Stomach (tissue), 9 donors: ENCODE measurements around the gene TFCP2L1. TPM values are rescaled to one million over a fixed set of nuclear protein-coding genes. Genes with fewer than 3 reads are reported as not detected.
"Not testable (repeated sequence)": the region's sequence is repeated elsewhere in the genome, so short reads cannot be mapped to it uniquely, and the experiment has no call there.

Experiments used
- DNase-seq, 2 donors: peaks; one replicate each; pipeline versions ENCODE4 v3.0.0 to v3.0.0-alpha.2; 2013 to 2019
- H3K27ac ChIP-seq, 5 donors: fragments of 200-600 bp in 4 of 5; sonication (generic) in 4 of 5; one replicate each; pipeline ENCODE4 v1.5.1; 2013 to 2019; ENCODE audit warnings: mild to moderate bottlenecking in 1 of 5, moderate library complexity in 1 of 5
- H3K27me3 ChIP-seq, 3 donors: fragments of 200-600 bp; sonication (generic); one replicate each; pipeline ENCODE4 v1.5.1; 2017 to 2019; ENCODE audit warnings: mixed run types in 1 of 3
- H3K36me3 ChIP-seq, 4 donors: fragments of 200-600 bp; sonication (generic); 1 replicate in 3 of 4; 2 replicates in 1 of 4; pipeline ENCODE4 v1.5.1; 2016 to 2019
- H3K4me1 ChIP-seq, 4 donors: fragments of 200-600 bp; sonication (generic); one replicate each; pipeline ENCODE4 v1.5.1; 2016 to 2019
- H3K4me3 ChIP-seq, 4 donors: fragments of 200-600 bp; sonication (generic) in 3 of 4; one replicate each; pipeline ENCODE4 v1.5.1; 2016 to 2019; ENCODE audit warnings: mild to moderate bottlenecking in 1 of 4
- H3K9me3 ChIP-seq, 4 donors: fragments of 200-600 bp; sonication (generic); one replicate each; pipeline ENCODE4 v1.5.1; 2016 to 2019
- EP300 ChIP-seq: sonication (generic); formaldehyde crosslinking; IDR thresholded peaks from one replicate; pipeline ENCODE4 v1.6.1; 2017; ENCODE audit warnings: antibody characterized with exemption
- POLR2A ChIP-seq, 4 donors: fragments of 450-650 bp; IDR thresholded peaks; one replicate each; pipeline ENCODE4 v1.6.1; 2016; ENCODE audit warnings: antibody characterized with exemption in 4 of 4, control low read depth in 2 of 4, mild to moderate bottlenecking in 1 of 4, moderate library complexity in 1 of 4
- POLR2AphosphoS5 ChIP-seq, 3 donors: sonication (generic); formaldehyde crosslinking; IDR thresholded peaks; one replicate each; pipeline ENCODE4 v1.6.1; 2016; ENCODE audit warnings: antibody characterized with exemption in 3 of 3
- WGBS, 5 donors: extraction: QIAGEN DNeasy Blood & Tissue Kit in 3 of 5; methylation state at CpG; one replicate each; pipeline versions ENCODE4 v1.1.5 to v1.1.7; 2013 to 2018; 5-methylcytosine and 5-hydroxymethylcytosine counted together
- intact Hi-C: fragments of 100-400 bp; cut with DNase I; formaldehyde crosslinking; loops from one replicate; pipeline ENCODE4 v1.15.1; 2023; ENCODE audit warnings: low total_unique reads
- polyA plus RNA-seq, 3 donors: library from polyadenylated mRNA; stranded (reverse); fragments of 200-250 nt; gene quantifications; one replicate each; pipeline ENCODE4 v1.2.3, GENCODE V29; 2013
- total RNA-seq, 5 donors: library from RNA; depleted of rRNA; stranded (reverse); fragments of >200 nt; gene quantifications; one replicate each; pipeline versions ENCODE4 v1.1.0 to v1.2.3, GENCODE V29; 2014 to 2016
- TF ChIP-seq, protein P1 (sequence below), 7 experiments: fragments of 450-650 bp in 4 of 7; fragments of 200-600 bp in 3 of 7; sonication (generic) in 3 of 7; IDR thresholded peaks; one replicate each; pipeline ENCODE4 v1.5.1; 2016 to 2019; ENCODE audit warnings: antibody characterized with exemption in 7 of 7, control low read depth in 2 of 7, mild to moderate bottlenecking in 1 of 7
- donor health status: healthy with polysubstance abuse.
- donor health status: Bipolar disorder and iron deficiency.
- donor health status: healthy.

TFCP2L1 gene
- total and polyA plus RNA-seq, 8 donors = 6.8 to 154 (median 36.9) TPM

- Histone ChIP-seq H3K27me3 (peaks cover 0 to 3% (median 0%) of the 10 kb centered on the region in 3 donors), H3K36me3 (no peaks in the 10 kb centered on the region), H3K4me3 (no peak overlapping the region), H3K4me1 (no peaks in the 10 kb centered on the region), H3K27ac (no peak overlapping the region), H3K9me3 (no peaks in the 10 kb centered on the region)
- WGBS, 5 donors = 84 to 89% (median 86%) methylated on average over 7 to 8 of the region's 8 CpGs
- TF ChIP-seq EP300 = no peak
- TF ChIP-seq, protein P1, sequence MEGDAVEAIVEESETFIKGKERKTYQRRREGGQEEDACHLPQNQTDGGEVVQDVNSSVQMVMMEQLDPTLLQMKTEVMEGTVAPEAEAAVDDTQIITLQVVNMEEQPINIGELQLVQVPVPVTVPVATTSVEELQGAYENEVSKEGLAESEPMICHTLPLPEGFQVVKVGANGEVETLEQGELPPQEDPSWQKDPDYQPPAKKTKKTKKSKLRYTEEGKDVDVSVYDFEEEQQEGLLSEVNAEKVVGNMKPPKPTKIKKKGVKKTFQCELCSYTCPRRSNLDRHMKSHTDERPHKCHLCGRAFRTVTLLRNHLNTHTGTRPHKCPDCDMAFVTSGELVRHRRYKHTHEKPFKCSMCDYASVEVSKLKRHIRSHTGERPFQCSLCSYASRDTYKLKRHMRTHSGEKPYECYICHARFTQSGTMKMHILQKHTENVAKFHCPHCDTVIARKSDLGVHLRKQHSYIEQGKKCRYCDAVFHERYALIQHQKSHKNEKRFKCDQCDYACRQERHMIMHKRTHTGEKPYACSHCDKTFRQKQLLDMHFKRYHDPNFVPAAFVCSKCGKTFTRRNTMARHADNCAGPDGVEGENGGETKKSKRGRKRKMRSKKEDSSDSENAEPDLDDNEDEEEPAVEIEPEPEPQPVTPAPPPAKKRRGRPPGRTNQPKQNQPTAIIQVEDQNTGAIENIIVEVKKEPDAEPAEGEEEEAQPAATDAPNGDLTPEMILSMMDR (IDR thresholded peaks at IDR 0.05) = no peak
- intact Hi-C loops = no loop called here
- no peak for DNase-seq
Measured at GRCh38 chr2:121321476-121321875, 36.5 kb upstream of the TFCP2L1 start.

DNA sequence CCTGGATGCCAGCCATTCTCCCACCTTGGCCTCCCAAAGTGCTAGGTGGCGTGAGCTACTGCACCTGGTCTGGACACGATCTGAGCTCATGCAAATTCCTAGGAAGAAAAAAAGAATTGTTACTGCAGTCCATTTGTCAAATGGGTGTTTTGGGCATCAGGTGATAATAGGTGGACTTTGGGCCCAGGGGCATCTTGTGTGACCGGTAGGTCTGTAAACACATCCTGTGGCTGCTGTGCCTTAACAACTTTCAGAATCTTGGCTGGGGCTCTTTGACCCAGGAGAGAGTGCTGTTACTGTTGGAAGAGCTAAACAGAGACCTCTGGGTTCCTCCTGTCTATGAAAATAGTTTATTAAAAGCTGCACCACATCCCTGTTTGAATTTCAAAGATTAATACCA, 34.9 kb upstream of the TFCP2L1 start:
- intact Hi-C loops = no loop called here

GRCh38 chr2:121316986-121317385, 32.0 kb upstream of the TFCP2L1 start:
- no peaks in the 10 kb centered on the region for H3K4me1 ChIP-seq
- DNase-seq = peak in 1 of 2 donors; percentile 15
- no peak overlapping the region for H3K4me3 ChIP-seq
- no peaks in the 10 kb centered on the region for H3K9me3 ChIP-seq
- TF ChIP-seq POLR2AphosphoS5 (IDR thresholded peaks at IDR 0.05) (no peak), POLR2A (IDR thresholded peaks at IDR 0.05) (no peak), EP300 (no peak)
- TF ChIP-seq, protein P1 (IDR thresholded peaks at IDR 0.05) = no peak
- intact Hi-C loops = no loop called here
- peaks cover 0 to 3% (median 0%) of the 10 kb centered on the region in 3 donors for H3K27me3 ChIP-seq
- no peaks in the 10 kb centered on the region for H3K36me3 ChIP-seq
- no peak overlapping the region for H3K27ac ChIP-seq
- WGBS, 5 donors = 81 to 97% (median 96%) methylated on average over 7 of the region's 7 CpGs

More for the DNA sequence above, 34.9 kb upstream of the TFCP2L1 start:
- Histone ChIP-seq H3K9me3 (no peaks in the 10 kb centered on the region), H3K4me3 (no peak overlapping the region), H3K36me3 (no peaks in the 10 kb centered on the region), H3K27me3 (peaks cover 0 to 3% (median 0%) of the 10 kb centered on the region in 3 donors), H3K4me1 (no peaks in the 10 kb centered on the region), H3K27ac (no peak overlapping the region)
- peak in 1 of 2 donors; percentile 32 for DNase-seq
- no peak for TF ChIP-seq EP300
- TF ChIP-seq POLR2AphosphoS5 (IDR thresholded peaks at IDR 0.05) = no peak
- TF ChIP-seq POLR2A (IDR thresholded peaks at IDR 0.05) = no peak
- TF ChIP-seq, protein P1 (IDR thresholded peaks at IDR 0.05) = no peak
- 29 to 53% (median 45%) methylated on average over 3 of the region's 3 CpGs for WGBS, 5 donors

- H3K4me3 ChIP-seq, H3K9me3 ChIP-seq, H3K27ac ChIP-seq, H3K4me1 ChIP-seq, H3K27me3 ChIP-seq, H3K36me3 ChIP-seq, intact Hi-C loops: not testable (repeated sequence)
- peak in 1 of 2 donors; percentile 0 for DNase-seq
- 82 to 88% (median 84%) methylated on average over 15 of the region's 15 CpGs for WGBS, 5 donors
Measured at GRCh38 chr2:121313701-121314100, 28.7 kb upstream of the TFCP2L1 start.

DNA sequence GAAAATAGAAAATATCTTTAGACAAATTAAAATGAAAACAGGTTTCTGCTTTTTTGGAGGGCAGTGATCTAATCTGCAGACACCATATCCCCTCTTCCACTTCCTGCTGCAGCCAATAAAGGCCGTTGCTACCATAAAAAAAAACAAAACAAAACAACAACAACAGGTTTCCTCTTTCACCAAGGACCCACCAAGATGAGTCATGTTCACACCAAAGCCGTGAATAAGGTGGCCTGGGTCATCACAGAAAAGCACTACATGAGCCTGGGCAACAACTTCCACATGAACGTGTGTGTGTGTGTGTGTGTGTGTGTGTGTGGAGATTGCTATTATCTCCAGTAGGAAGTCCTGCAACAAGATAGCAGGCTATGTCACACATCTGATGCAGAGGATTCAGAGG, 24.8 kb upstream of the TFCP2L1 start:
- Histone ChIP-seq H3K36me3 (no peaks in the 10 kb centered on the region), H3K27ac (no peak overlapping the region), H3K27me3 (no peaks in the 10 kb centered on the region), H3K4me3 (no peak overlapping the region), H3K4me1 (no peaks in the 10 kb centered on the region), H3K9me3 (no peaks in the 10 kb centered on the region)
- 28 to 50% (median 42%) methylated on average over 3 of the region's 3 CpGs for WGBS, 5 donors
- peak in 1 of 2 donors; percentile 5 for DNase-seq
- TF ChIP-seq, protein P1 (IDR thresholded peaks at IDR 0.05) = no peak
- TF ChIP-seq POLR2A (IDR thresholded peaks at IDR 0.05) (no peak), EP300 (no peak), POLR2AphosphoS5 (IDR thresholded peaks at IDR 0.05) (no peak)
- intact Hi-C loops = no loop called here
